Gastrocnemius medialis (tissue), 4 donors: Measurements from ENCODE around the gene LRRC59.
"Not testable (repeated sequence)": the region's sequence is repeated elsewhere in the genome, so short reads cannot be mapped to it uniquely, and the experiment has no call there.

Experiments used
- POLR2A ChIP-seq, 2 donors: fragments of 450-650 bp; IDR thresholded peaks; one replicate each; pipeline ENCODE4 v1.6.1; 2017; ENCODE audit warnings: antibody characterized with exemption in 2 of 2, mild to moderate bottlenecking in 2 of 2, moderate library complexity in 2 of 2
- TF ChIP-seq, protein P1 (sequence below), 5 experiments: fragments of 450-650 bp in 3 of 5; fragments of 200-600 bp in 2 of 5; sonication (generic) in 2 of 5; IDR thresholded peaks in 4 of 5; conservative IDR thresholded peaks in 1 of 5; 1 replicate in 4 of 5; 2 replicates in 1 of 5; pipeline ENCODE4 v1.5.1; 2016 to 2019; ENCODE audit warnings: antibody characterized with exemption in 5 of 5, mild to moderate bottlenecking in 3 of 5, moderate library complexity in 3 of 5

DNA sequence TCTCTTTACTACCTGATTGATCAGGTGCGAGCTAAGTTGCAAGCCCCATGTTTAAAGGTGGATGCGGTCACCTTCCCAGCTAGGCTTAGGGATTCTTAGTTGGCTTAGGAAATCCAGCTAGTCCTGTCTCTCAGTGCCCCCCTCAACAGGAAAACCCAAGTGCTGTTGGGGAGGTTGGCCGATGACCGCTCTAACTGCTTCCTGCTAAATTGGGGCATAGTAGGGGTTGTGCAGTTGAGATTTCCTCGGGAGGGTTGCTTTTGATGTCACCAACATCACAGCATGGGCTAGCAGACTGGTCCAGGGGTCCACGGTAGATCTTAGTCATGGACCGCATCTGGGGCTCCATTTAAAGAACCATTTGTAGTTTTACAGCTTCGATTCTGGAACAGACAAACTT, 2.3 kb upstream of the LRRC59 start:
- TF ChIP-seq, protein P1, sequence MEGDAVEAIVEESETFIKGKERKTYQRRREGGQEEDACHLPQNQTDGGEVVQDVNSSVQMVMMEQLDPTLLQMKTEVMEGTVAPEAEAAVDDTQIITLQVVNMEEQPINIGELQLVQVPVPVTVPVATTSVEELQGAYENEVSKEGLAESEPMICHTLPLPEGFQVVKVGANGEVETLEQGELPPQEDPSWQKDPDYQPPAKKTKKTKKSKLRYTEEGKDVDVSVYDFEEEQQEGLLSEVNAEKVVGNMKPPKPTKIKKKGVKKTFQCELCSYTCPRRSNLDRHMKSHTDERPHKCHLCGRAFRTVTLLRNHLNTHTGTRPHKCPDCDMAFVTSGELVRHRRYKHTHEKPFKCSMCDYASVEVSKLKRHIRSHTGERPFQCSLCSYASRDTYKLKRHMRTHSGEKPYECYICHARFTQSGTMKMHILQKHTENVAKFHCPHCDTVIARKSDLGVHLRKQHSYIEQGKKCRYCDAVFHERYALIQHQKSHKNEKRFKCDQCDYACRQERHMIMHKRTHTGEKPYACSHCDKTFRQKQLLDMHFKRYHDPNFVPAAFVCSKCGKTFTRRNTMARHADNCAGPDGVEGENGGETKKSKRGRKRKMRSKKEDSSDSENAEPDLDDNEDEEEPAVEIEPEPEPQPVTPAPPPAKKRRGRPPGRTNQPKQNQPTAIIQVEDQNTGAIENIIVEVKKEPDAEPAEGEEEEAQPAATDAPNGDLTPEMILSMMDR (IDR thresholded peaks at IDR 0.05 in 4 of 5, conservative IDR thresholded peaks at IDR 0.05 in 1 of 5), result not testable (repeated sequence)
- not testable (repeated sequence) for TF ChIP-seq POLR2A (IDR thresholded peaks at IDR 0.05)
